Keratinocyte (primary cell): Measurements from ENCODE around the gene PSMB7.

Experiments
- CTCF ChIP-seq, 3 experiments: IDR thresholded peaks in 1 of 3; conservative IDR thresholded peaks in 1 of 3; optimal IDR thresholded peaks in 1 of 3; 2 replicates in 2 of 3; 3 replicates in 1 of 3; pipeline versions ENCODE3 to v1.5.1; 2011; ENCODE audit warnings: low read length in 3 of 3, mild to moderate bottlenecking in 3 of 3, moderate library complexity in 2 of 3, control low read depth in 1 of 3, inconsistent platforms in 1 of 3; ENCODE audit not compliant: insufficient read depth in 2 of 3; ENCODE audit errors: extremely low read depth in 1 of 3
- EZH2 ChIP-seq: IDR thresholded peaks from one replicate; pipeline ENCODE4 v1.6.1; 2012; ENCODE audit warnings: inconsistent platforms, mild to moderate bottlenecking, low read length, moderate library complexity

GRCh38 chr9:124330011-124330697 is 85.1 kb downstream of the PSMB7 start:
- TF ChIP-seq CTCF (optimal IDR thresholded peaks at IDR 0.05 in 1 of 3, IDR thresholded peaks at IDR 0.05 in 1 of 3, conservative IDR thresholded peaks at IDR 0.05 in 1 of 3; ENCODE audit: extremely low read depth in 1 of 3, insufficient read depth in 2 of 3, low read length in 3 of 3) (no peak), EZH2 (no peak)
